ENCODE measurements around the gene CELSR1.

The CELSR1 gene

DNA sequence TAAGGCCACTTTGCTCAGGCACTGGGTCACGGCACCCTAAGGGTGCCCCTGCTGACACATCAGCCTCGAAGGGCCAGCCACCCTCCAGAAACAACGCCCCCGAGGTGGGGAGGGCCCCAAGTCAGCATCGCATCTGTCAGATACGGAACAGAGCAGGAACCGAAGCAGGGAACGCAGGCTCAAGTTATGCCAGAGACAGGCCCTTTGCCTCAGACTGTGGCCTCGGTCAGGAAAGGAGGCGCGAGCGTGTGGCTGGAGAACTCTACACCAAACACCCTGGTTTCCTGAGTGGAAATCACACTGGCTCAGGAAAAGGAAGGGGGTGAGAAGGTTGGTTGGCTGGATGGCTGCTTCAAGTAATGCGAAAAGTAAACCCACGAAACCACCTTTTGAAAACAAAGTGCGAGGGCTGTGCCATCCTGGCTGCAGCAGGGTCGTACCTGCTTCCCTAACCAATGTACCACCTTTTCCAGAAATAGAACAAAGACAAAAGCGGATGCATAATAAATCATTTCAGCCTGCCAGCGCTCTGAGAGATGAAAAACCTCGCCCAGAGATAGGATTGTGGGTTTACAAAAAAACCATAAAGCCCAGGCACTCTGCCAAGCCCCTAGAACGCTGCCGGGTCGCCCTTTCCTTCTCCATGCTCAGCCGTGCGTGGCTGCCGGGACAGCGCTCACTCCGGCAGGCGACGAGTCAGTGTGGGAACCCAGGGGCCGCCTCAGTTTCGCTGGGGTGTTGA is 163.3 kb downstream of the CELSR1 start:
- DNase-seq, result no peak

DNA sequence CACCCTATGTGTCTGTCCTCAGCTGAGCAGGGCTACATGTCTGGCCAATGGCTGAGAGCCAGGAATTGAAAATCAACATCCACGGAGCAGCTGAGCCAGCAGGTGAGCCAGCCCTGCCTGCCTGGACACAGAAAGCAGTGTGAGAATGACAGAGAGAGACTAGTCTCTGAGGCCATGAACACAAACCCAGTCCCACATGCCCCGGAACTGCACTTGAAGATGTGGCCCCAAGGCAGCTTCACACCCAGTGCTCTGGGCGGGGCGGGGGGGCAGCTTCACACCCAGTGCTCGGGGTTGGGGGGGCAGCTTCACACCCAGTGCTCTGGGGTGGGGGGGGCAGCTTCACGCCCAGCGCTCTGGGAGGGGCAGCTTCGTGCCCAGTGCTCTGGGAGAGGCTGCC is 164.3 kb downstream of the CELSR1 start:
- DNase-seq, result peak; percentile 68

GRCh38 chr22:46372686-46373085 is 164.7 kb downstream of the CELSR1 start:
- no peak for DNase-seq

DNA sequence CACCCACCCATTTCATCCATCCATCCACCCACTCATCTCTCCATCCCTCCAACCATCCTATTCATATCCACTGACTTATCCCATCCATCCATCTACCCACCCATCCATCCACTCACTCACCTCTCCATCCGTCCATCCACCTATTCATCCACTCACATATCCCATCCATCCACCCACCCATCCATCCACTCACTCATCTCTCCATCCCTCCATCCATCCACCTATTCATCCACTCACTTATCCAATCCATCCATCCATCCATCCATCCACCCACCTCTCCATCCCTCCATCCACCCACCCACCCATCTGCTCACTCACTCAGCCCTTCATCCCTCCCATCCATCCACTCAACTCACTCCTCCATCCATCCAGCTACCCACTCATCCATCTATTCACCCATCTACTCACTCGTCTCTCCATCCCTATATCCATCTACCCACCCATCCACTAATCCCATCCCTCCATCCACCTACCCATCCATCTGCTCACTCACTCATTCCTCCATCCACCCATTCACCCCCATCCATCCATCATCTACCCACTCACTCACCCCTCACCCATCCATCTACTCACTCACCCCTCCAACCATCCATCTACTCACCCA is 165.7 kb downstream of the CELSR1 start:
- DNase-seq, result no peak

- DNase-seq, result no peak
These were observed 166.7 kb downstream of the CELSR1 start for GRCh38 chr22:46370584-46371291.

DNA sequence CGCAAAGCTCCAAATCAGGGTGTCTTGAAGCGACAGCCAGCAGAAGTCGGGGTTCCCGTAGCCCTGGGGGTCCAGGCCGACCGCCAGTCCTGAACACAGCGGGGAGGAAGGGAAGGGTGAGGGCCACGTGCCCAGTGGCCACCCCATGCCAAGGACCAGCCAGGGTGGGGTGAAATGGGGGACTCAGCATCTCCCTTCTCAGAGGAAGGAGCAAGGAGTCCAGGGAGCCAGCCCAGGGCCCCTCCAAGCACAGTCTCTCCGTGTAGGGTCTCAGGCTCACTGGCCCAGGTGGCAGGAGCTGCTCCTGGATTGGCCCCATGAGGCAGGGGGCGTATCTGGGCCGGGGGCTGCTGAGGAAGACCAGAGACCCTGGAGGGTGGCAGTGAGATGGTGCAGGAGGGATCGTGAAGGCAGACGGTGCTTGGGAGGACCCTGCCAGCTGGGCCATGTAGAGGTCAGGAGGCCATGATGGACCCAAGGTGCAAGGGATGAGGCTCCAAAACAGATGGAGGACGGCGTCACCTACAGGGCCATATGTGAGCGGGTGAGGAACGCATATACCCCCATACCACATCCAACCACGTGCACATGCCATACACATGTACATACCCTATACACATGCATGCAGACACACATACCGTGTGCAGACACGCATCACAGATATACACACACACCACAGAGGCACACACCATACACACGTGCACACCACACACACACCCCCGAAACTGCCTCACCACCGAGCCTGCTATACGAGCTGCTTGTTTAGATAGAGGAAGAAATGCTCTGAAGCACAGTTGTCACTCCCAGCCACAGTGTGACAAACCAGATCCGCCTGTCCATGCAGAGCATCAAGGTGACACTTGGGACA is 167.5 kb downstream of the CELSR1 start:
- no peak for DNase-seq

GRCh38 chr22:46368871-46369715 is 168.3 kb downstream of the CELSR1 start:
- DNase-seq, result no peak

GRCh38 chr22:46368422-46368821 is 169.0 kb downstream of the CELSR1 start:
- DNase-seq, result no peak

GRCh38 chr22:46367707-46368191 is 169.7 kb downstream of the CELSR1 start:
- DNase-seq, result peak; percentile 82

GRCh38 chr22:46366801-46367706 is 170.4 kb downstream of the CELSR1 start:
- DNase-seq, result peak; percentile 27

DNA sequence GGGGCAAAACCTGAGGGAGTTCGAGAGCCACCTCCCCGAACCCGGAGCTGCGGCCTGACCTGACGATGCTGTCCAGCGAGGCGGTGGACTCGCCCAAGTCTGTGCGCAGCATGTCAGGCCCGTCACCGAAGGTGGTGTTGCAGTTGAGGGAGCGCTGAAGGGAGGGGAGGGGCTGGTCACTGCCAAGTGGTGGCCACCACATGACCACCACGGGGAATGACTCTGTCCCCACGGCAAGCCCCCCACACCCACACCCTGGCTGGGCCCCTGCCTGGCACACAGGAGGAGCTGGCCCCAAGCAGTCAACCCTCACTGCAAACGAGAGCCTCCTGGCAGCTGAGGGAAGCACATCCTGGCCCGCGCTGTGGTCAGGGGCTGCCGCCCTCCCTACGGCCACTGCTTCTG is 171.1 kb downstream of the CELSR1 start:
- no peak for DNase-seq

DNA sequence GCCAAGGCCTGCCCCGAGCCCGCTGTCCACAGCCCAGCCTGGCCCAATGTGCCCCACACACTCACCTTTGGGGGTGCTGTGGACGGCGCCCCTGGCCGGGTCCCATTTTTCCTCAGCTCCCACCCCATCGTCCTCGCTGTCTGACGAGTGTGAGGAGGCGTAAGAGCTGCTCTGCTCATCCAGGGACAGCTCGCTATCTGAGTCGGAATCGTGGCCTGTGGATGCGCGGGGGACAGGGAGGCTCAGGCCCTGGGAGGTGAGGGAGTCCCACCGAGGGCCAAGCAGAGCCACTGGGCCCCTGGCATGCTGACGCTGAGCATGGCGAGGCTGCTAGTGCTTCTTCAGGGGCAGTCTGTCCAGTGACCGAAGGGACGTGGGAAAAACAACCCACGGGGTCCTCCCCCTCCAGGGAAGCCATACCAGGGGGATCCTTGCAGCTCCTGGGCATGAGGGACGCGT is 172.2 kb downstream of the CELSR1 start:
- DNase-seq, result no peak

GRCh38 chr22:46364341-46365165 is 172.9 kb downstream of the CELSR1 start:
- no peak for DNase-seq

DNA sequence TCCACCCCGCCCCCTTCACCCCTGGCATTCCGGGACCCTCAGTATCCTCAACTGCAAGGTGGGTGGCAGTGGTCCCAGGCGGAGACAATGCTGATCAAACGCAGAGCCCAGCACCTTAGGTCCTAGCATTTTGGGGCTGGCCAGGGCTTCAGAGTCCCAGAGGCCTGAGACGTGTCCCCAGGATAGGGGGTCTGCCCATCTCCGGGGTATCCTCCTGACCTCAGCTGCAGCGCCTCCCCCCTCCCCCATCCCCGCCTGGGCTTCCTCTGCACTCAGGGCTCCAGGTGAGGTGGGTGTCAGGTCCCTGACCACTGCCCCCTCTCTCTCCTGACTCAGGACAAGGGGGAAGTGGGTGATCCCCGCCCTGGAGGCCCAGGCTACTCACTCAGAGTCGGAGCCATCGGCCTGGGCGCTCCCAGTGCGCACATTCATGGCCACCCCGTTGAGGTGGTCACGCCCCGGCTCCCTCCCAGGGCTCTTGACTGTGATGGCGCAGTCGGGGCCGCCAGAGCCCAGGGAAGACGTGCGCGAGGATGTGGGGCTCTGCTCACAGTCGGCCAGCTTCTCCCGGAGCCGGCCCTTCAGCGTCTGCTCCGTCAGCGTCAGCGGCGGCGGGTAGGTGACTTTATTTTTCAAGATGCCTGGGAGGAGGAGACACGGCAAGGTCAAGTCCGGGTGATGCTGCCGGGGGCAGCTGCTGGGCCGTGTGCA is 173.7 kb downstream of the CELSR1 start:
- DNase-seq, result no peak

GRCh38 chr22:46362934-46363515 is 174.4 kb downstream of the CELSR1 start:
- no peak for DNase-seq

DNA sequence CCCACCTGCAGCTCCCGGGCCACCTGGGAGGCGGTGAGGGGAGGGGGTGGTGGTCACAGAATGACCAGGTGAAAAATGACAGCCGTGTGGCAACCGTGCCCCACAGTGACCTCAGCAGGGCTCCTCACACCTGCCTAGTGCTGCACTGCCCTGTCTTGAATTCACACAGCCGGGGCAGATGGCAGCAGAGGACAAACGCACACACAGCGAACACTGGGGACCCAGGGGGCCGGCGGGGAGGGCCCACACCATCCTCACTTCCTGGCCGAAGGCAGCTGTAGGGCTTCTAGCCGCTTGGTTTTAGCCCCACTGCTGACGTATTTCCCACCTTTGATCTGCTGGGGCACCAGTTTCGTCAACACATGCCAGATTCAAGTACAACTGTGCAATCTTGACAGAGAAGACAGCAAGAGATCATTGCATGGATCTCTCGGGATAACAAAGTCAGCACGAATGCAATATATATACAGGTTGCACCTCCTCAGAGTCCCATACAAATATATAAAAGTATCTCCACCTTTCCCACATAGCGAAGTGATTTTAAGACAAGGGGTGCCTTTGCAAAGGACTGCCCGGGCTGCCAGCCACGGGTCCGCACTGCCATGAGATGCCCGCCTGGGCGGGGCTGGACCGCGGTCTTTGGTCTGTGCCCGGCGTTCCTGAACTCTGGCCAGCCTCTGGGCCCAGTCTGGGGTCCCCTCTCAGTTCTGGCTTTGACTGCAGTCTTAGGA is 175.1 kb downstream of the CELSR1 start:
- DNase-seq, result peak; percentile 88

GRCh38 chr22:46361826-46362202 is 175.6 kb downstream of the CELSR1 start:
- peak; percentile 75 for DNase-seq

DNA sequence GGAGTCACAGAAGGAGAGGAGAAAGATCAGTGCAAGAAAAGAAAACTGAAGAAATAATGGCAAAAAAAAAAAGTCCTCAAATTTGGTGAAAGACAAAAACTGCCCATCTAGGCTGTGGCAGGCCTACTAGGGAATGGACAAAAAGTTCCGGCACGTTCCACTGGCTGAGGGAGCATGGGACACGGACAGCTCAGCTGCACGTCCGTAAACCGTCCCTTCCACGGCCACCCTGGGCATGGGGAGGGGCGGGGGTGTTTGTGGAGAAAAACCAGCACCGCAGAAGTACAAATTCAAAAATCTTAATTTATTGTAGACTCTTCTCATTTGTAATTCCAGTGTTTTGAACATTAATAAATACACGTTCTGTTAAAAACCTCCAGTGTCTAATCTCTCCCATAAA is 176.5 kb downstream of the CELSR1 start:
- DNase-seq, result no peak
